A549 (cell line): ENCODE results near the gene INTS3.

Source experiments
- CBX8 ChIP-seq: fragments of 200-600 bp; sonication (generic); IDR thresholded peaks from 2 replicates; pipeline ENCODE4 v1.6.1; 2016
- CEBPB ChIP-seq, 2 experiments: fragments of >200 bp in 1 of 2; sonication (Bioruptor Twin) in 1 of 2; formaldehyde crosslinking in 1 of 2; IDR thresholded peaks; 2 replicates each; pipeline ENCODE4 v1.6.1; 2012 to 2016
- FOXS1 ChIP-seq: fragments of 250-450 bp; sonication (Bioruptor Pico); IDR thresholded peaks from 2 replicates; pipeline ENCODE4 v1.5.0; 2020; ENCODE audit warnings: mild to moderate bottlenecking, moderate library complexity
- JUN ChIP-seq, 2 experiments: fragments of >200 bp; sonication (Bioruptor Twin); formaldehyde crosslinking; IDR thresholded peaks; 2 replicates in 1 of 2; 3 replicates in 1 of 2; pipeline ENCODE4 v1.6.1; 2016 to 2017
- KDM1A ChIP-seq: fragments of 200-600 bp; sonication (generic); IDR thresholded peaks from 2 replicates; pipeline ENCODE4 v1.6.1; 2016; ENCODE audit warnings: low read depth, mild to moderate bottlenecking
- POLR2A ChIP-seq: IDR thresholded peaks from 2 replicates; pipeline ENCODE4 v1.6.1; 2012; ENCODE audit warnings: mild to moderate bottlenecking, low read length
- RCOR1 ChIP-seq: fragments of 150-350 bp; IDR thresholded peaks from 2 replicates; pipeline ENCODE4 v1.6.1; 2014; ENCODE audit warnings: antibody characterized with exemption, low read length, low read depth
- REST ChIP-seq: fragments of 200-600 bp; sonication (generic); IDR thresholded peaks from 2 replicates; pipeline ENCODE4 v1.6.1; 2016; ENCODE audit warnings: antibody characterized with exemption, mild to moderate bottlenecking, moderate library complexity
- USF2 ChIP-seq: fragments of 450-650 bp; IDR thresholded peaks from 2 replicates; pipeline ENCODE4 v1.6.1; 2014; ENCODE audit warnings: antibody characterized with exemption
- TF ChIP-seq, protein P1 (sequence below): IDR thresholded peaks from 2 replicates; pipeline ENCODE4 v1.6.1; 2012
- TF ChIP-seq, protein P2 (sequence below): fragments of >200 bp; sonication (Bioruptor Twin); formaldehyde crosslinking; IDR thresholded peaks from 3 replicates; pipeline ENCODE4 v1.5.1; 2016
- TF ChIP-seq, protein P3 (sequence below): fragments of >200 bp; sonication (Bioruptor Twin); formaldehyde crosslinking; IDR thresholded peaks from 2 replicates; pipeline ENCODE4 v1.6.1; 2016

- TF ChIP-seq FOXS1 (CRISPR knock-in tag) (no peak), CEBPB (IDR thresholded peaks at IDR 0.05) (no peak), REST (no peak), KDM1A (no peak), RCOR1 (no peak), JUN (IDR thresholded peaks at IDR 0.05) (no peak), CBX8 (no peak), USF2 (no peak), POLR2A (no peak)
- TF ChIP-seq, protein P1, sequence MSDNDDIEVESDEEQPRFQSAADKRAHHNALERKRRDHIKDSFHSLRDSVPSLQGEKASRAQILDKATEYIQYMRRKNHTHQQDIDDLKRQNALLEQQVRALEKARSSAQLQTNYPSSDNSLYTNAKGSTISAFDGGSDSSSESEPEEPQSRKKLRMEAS = no peak
- TF ChIP-seq, protein P2, sequence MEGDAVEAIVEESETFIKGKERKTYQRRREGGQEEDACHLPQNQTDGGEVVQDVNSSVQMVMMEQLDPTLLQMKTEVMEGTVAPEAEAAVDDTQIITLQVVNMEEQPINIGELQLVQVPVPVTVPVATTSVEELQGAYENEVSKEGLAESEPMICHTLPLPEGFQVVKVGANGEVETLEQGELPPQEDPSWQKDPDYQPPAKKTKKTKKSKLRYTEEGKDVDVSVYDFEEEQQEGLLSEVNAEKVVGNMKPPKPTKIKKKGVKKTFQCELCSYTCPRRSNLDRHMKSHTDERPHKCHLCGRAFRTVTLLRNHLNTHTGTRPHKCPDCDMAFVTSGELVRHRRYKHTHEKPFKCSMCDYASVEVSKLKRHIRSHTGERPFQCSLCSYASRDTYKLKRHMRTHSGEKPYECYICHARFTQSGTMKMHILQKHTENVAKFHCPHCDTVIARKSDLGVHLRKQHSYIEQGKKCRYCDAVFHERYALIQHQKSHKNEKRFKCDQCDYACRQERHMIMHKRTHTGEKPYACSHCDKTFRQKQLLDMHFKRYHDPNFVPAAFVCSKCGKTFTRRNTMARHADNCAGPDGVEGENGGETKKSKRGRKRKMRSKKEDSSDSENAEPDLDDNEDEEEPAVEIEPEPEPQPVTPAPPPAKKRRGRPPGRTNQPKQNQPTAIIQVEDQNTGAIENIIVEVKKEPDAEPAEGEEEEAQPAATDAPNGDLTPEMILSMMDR = no peak
- TF ChIP-seq, protein P3, sequence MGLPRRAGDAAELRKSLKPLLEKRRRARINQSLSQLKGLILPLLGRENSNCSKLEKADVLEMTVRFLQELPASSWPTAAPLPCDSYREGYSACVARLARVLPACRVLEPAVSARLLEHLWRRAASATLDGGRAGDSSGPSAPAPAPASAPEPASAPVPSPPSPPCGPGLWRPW = no peak
These were observed 72.0 kb downstream of the INTS3 start for GRCh38 chr1:153799566-153800465.
